ENCODE data around the gene LZTFL1. TPM values are rescaled to one million over a fixed set of nuclear protein-coding genes. Genes with fewer than 3 reads are reported as not detected.

LZTFL1 gene
- total RNA-seq, result 17.9 and 18.6 TPM in 2 replicates

DNA sequence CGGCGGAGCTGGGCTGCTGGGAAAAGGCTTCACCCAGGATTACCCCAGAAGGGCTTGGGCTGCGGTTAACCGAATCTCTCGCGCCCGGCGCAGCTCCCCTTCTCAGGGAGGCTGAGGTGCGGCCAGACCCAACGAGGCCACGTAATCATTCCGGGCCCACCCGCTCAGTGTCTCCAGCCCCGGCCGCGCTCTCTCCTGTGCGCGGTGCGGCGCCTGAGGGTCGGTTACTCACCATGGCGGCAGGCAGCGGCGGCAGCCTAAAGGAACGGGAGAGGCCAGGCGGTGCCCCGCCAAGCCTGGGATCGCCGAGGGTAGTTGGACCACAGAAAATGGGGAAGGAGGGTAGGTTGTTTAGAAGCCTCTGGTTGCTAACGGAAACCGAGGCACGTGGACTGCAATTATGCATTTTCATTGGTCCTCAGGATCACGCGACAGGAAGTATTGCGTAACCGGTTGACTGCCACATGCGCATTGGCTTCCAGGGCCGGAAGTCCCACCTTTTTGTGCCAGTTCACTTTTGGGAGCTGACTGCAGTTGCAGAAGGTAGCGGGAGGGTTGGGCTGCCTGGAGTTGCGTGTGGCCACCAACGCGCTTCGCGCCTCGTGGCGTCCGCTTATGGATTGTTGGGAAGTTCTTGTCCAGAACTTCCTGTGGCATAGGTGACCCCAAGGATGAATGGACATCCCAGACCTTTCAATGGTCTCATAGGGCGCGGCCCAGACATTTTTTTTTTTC is at the start of gene LZTFL1:
Gene LZTFL1, minus strand, starts transcription at position 363 of the 735 bp plus-strand sequence. Its CDS starts 128 bp downstream, at position 235.

GRCh38 chr3:45885979-45886705 is 44.2 kb upstream of the LZTFL1 start, which contains the start of gene CCR9:
Gene CCR9, plus strand, starts transcription at chr3:45886543. Its CDS starts 8,391 bp downstream, at chr3:45894934.

GRCh38 chr3:45795882-45796765 is 45.8 kb downstream of the LZTFL1 start, which contains the start of gene SLC6A20:
Gene SLC6A20, minus strand, starts transcription at chr3:45796536. Its CDS starts 117 bp downstream, at chr3:45796419.

Other genes starting within 250 kb of the LZTFL1 start
- 10.4 and 13.1 TPM in 2 replicates for gene LIMD1, start 247.4 kb downstream of the LZTFL1 start, total RNA-seq
- gene SACM1L, start 152.7 kb downstream of the LZTFL1 start, total RNA-seq, result 22.7 and 23.6 TPM in 2 replicates
- gene SLC6A20, start 45.6 kb downstream of the LZTFL1 start, total RNA-seq, result not detected in 2 replicates
- not detected in 2 replicates for gene CCR9, start 44.4 kb upstream of the LZTFL1 start, total RNA-seq
- not detected in 2 replicates for gene CXCR6, start 101.3 kb upstream of the LZTFL1 start, total RNA-seq
- 9.5 and 11.3 TPM in 2 replicates for gene FYCO1, start 153.7 kb upstream of the LZTFL1 start, total RNA-seq
- not detected in 2 replicates for gene XCR1, start 185.4 kb upstream of the LZTFL1 start, total RNA-seq

All from myometrial cell (primary cell).